NCI-H1105 treated with DMSO at 0.1 percent for 48 hours (cell line): ENCODE measurements around the gene PTPRG.

Experiments
- DNase-seq: peaks from one replicate; lab custom pipeline; 2025; lab: John Stamatoyannopoulos, UW

Gene PTPRG

DNA sequence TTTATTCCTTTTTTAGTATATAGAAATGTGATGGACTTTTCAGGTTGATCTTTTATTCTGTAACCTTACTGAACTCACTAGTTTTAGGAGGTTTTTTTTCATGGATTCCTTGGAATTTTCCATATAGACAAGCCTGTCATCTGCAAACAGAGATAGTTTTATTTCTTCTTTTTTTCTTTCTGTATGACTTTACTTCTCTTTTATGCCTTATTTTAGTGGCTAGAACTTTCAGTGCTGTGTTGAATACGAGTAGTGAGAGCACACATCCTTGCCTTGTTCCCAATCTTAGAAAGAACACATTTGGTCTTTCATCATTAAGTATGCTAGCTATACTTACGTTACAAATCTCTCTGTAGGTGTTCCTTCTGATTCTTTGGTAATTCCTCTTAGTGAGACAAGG is 336.5 kb downstream of the PTPRG start:
- no peak for DNase-seq

DNA sequence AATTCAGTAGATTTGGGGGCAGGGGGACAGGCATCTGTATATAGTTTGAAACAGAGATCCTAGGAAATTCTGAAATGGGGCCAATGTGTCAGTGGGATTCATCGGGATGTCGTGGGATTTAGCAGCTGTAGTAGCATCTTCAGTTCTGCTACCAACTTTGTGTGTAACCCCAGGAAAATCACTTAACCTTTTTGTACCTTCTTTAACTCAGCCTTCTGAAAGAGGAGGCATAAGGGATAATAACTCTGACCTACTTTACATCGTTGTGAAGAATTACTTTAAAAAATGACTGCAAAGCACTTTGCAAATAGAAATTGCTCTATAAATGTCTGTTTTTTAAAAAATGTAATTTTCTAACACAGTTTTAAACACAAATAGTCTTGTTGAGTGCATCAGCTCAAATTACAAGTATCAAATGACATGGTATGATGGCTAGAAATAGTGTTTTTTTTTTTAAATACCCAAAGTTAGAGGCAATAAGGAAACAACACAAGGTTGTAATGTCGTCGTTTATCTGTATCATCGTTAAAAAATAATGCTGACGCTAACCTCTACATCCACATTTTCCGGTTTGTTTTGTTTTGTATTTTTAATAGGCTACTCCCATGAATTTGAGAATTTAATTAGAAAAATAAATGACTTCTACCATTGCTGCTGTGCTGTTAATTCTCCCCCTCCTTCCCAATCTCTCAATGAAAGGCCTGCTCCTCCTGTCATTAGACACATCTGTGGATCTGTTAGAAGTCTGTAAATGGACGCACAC is 338.5 kb downstream of the PTPRG start:
- DNase-seq: peak; percentile 30

DNA sequence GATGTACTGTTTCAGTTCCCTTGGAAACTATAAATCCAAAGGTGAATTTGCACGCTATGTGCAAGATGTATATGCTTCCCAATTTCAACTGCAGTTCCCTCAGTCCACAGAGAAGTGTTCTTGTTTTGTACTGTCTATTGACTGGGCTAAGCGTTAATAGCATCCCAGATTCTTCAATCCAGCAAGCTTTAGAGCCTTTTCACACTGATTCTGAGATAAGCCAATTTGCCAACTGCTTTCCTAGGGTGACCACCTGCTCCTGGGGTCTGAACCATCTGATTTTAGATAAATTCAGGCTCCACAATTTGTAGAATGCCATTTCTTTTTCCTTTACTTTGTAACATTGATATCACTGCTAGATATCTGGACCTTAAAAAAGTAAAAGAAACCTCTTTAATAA is 340.1 kb downstream of the PTPRG start:
- DNase-seq: no peak

DNA sequence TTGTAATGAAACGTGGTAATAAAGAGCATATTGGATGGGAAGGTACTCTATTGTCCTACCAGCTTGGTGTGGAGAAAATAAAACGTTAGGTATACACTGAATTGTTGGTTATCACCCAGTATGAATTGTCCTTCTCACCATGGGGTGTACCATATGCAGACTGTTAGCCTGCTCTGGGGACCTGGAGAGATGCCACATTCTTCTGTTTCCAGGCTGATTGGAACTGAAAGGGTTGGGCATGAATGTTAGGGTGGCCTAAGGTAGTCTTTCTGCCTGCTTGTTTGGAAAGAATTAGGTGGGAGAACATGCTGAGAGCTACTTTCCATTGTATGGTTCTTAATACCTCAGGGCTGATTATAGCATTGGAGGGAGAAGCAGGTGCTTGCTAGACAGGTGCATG is 340.6 kb downstream of the PTPRG start:
- DNase-seq: peak; percentile 33

DNA sequence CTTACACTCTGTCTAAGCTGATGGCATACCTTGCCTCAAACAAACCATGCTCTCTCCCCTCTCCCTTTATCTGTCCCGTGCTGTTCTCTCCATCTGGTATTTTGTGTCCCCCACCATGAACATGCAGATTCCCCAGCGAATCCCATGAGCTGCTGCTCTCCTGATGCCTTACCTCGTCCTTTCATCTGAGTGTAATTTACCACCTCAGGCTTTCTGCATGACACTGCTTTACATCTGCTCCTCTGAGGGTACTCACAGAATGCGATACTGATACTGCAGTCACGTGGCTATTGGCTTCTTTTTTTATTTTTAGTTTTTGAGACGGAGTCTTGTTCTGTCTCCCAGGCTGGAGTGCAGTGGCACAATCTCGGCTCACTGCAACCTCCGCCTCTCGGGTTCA is 341.7 kb downstream of the PTPRG start:
- no peak for DNase-seq

DNA sequence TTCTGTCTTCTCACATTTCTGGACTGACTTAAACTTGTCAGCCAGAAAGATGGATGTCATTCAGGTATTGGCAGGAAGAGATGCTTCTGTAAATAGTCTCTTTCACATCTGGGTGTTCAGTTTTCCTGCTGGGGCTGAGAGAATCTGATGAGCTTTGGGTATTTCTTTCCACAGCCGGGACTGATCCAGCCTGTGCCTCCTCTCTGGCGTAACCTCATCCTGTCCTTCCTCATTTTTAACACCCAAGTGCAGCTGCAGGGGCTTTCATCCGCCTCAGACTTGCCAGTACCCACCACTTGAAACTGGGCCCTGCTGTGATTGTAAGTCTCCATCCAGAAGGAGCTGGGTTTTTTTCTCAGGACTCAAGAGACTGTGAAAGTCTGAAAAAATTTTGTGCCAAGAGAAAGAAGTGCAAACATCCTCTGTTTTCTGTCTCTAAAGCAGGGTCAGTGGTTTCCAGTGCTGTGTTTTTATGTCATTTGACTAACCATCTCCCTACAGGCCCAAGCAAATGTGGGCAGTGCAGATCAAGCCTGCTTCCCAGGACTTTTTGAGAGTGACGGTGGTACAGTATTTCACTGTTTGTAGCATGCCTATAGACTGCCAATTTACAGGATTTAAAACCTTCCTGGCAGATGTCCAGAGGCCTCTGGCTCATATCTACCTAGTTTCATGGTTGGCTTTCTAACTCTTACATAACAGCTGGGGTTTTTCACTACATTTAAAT is 342.7 kb downstream of the PTPRG start:
- DNase-seq: peak; percentile 1

DNA sequence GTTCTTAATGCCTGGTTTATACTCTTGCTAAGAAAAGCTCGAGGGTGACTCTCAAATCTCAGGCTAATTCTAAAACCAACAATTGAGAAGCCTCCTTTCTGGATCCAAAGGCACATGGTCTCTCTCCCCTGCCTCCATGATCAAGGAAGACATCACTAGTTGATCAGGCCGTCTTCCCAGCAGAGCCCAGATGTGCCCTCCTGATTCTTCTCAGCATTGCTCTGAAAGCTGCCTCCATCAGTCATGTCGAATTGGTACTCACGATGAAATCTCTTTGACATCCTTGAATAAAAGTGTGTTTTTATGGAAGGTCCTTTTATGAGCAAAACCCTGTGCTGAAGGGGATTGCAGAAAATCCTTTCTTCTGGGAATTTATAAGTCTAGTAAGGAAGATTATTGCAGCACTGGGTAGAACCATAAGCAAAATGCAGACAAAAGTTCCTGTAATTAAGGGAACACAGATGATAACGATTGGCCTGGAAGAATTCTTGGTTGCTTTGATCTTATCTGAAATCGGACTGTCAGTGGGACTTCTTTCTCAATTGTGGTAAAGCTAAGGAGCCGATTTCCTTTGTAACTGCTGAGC is 345.9 kb downstream of the PTPRG start:
- DNase-seq: no peak

DNA sequence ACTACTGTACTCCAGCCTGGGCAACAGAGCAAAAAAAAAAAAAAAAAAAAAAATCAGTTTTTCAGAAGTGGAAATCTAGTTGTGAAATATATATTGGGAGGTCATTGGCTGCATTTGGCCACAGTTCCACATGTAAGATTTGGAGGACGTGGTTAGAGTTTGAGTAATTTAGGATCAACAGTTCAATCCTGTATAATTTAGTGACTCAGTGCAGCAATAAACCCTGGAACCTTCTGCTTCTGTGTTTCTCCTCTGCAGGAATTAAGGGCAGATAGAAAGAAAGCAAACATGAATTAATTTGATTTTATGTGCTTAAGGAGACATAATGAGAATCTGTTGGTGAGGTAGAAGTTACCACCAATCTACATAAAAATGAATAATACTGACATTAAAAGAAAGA is 347.0 kb downstream of the PTPRG start:
- no peak for DNase-seq

DNA sequence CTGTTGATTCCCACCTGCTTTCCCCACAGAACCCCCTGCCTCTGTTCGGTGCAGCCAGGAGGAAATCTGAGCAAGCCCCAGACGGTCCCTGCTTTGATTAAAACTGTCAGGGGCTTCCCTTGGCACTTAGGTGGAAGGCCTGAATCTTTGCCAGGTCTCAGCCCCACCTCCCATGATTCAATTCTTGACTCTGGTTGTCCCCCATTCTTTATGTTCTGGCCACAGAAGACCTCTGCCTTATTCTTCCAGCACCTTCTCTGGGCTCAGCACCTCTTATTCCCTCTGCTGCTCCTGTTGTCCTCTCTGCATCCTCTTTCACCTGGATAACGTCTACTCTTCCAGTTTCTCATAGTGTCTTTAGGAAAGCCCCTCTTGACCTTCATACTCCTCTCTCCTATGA is 349.4 kb downstream of the PTPRG start:
- DNase-seq: no peak

DNA sequence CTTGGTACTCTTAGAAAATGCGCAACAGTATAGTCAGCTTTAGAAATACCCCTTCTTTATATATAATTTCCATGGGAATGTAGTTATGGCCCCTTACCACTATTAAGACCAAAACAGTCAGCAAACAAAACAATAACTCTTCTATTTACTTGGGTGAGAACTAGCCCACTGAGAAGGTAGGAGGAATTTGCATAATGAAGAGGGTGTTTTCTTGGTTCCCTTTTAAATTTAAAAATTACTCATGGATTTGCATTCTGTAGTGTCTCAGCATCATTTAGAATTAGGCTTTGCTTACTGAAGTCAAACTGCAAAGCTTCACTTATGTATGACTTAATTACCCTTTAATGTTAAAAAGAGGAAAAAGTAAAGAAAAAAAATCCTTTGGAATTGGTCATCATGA is 350.8 kb downstream of the PTPRG start:
- DNase-seq: no peak

DNA sequence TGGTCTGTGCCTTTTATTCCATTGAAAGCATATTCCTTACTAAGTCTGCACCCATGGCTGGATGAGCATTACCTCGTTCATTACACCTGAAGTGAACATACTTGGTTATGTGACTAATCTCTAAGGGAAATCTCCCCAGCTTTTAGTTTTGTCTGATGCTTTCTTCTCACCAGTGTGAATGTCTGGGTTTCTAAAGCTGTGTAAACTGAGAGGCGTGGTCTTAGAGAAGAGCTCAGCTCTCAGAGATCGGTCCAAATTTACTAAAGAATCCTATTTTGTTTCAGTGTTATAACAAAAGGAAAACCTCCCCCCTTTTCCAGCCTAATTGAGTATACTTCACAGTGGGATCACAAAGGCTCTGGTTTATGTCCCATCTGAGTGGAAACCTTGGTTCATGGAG is 352.3 kb downstream of the PTPRG start:
- no peak for DNase-seq

DNA sequence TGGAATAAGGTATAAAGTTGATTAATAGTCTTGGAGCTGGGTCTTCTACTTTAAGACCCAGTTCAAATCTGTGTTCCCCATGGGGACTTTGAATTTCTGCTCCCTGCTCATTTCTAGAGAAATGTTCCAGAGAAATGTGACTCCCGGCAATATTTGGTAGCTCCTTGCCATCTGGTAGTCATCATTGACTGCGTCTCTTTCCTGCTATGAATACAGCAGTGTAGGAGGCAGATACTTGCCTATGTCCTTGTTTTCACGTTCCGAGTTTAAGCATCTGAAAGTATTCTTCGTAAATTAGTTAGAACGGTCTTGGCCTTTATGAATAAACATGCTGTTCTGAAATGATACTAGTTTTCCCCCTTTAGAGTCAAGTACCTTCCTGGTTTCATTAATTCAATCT is 352.9 kb downstream of the PTPRG start:
- DNase-seq: no peak

DNA sequence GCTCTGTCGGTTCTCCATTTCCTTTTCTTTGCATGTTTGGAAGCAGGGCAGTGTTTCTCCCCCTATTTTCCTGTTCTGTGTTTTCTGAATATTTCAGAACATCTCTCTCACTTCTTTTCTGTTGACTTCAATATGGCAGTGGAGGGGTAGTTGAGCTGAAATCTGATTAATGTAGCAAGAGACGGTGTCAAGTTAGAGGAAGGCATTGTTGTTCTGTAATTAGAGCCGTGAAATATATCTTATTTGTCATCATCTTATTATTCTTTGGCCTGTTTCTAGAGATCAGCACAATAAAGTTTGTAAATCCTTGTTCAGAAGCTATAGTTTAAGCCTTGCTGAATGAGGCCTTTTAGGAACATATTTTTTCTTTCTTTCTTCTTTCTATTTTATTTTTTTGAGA is 353.9 kb downstream of the PTPRG start:
- DNase-seq: no peak

DNA sequence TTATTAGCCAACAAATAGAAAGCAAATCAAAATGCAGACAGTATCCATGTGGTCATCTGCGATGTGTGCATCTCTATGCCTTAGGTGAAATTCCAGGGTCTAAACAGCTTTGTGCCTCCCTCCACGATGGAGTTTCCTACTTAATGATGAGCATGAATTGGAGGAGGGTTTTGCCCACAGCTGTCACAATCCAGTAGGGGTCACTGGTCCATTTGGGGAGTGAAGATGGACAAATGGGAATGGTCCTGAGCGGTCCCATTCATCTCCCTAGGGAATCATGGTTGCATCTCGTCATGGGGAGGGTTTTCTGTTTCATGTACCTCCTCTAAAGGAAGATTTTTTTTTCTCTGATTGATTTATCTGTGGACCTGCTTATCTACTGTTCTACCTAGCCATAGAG is 358.0 kb downstream of the PTPRG start:
- DNase-seq: no peak

DNA sequence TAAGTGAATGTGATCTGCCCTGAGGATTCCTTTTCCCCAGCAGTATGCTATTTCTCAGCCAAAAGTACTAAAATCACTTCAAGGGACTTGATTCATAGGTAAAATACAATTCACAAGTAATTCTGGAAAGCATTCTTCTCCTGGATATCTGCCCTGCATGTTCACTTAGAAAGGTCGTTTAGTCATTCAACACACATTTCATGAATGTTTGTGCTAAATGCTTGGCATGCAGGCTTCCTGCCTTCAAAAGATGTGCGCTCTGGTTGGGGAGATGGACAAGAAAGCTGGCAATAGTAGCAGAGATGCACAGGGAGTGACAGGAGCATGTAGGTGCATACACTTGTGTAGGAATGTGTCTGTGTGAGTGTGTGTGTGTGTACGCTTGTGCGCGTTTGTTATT is 360.7 kb downstream of the PTPRG start:
- DNase-seq: no peak

DNA sequence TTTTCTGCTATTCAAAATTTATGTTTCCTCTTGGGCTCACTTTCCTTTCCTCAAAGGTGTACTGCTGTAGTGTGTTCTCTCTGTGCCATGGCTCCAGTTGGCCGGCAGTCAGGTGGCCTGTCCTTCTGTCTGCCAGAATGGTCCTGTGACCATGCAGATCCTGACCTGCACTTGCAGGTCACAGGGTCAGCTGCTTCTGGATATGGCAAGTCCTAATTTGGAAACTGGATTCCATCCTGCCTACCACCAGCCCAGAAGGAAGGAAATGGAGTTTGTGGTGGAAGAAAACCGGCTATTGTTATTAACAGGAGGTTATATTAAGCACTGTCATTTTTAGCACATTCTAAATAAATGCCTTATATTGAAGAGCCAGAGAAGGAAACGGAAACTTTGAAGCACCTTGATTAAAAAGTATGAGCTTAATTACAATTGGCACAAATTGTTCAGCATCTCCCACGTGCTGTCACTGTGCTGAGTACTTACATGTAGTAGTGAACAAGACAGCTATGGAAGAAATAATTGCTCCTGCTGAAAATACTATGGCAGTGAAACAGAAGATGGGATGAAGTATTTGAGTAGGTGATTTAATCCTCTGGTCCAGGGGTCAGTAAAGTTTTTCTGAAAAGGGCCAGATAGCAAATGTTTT is 362.8 kb downstream of the PTPRG start:
- no peak for DNase-seq

DNA sequence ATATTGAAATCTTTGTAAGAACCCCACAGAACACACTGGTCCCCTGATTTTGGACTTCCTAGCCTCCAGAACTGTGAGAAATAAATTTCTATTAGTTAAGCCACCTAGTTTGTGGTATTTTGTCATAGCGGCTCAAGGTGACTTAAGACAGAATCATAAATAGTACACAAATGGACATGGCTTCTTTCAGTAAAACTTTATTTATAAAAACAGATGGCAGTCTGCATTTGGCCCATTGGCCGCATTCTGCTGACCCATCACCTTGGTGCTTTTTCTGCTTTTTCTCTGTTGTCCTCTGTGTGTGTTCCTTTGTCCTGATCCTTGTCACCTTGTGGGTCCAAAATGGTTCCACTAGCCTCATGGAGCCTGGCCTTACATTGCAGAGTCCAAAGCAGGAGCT is 363.6 kb downstream of the PTPRG start:
- no peak for DNase-seq

DNA sequence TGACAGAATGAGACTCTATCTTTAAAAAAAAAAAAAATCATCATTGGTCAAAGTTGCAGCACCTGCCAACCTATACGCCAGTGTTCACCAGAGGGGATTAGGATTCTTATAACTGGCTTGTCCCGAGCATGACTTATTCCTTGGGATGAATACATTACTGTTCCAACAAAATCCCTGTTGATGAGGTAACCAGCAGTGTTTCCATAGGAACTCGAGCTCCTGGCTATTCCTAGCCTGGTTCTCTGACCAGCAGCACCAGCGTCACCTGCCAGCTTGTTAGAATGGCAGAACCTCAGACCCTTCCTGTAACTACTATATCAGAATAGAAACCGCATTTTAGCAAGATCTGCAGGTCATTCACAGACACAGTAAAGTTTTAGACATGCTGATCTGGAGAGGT is 364.4 kb downstream of the PTPRG start:
- DNase-seq: no peak

DNA sequence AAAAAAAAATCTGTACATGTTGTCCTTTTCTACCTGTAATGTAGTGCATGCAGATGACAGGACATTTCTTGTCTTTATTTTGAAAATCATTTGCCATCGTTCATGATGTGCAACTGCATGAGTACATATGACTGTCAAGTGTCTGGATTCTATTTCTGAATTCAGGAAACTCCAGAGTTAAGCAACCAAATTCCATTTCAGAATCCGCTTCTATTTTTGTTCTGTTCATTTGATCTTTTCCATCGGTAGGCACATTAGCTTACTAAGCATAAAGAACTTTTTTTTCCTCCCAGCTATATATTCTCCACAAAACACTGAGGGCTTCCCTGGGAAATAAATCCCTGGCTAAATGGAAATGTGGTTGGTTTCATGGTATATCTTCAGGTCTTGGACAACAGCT is 365.6 kb downstream of the PTPRG start:
- DNase-seq: no peak

DNA sequence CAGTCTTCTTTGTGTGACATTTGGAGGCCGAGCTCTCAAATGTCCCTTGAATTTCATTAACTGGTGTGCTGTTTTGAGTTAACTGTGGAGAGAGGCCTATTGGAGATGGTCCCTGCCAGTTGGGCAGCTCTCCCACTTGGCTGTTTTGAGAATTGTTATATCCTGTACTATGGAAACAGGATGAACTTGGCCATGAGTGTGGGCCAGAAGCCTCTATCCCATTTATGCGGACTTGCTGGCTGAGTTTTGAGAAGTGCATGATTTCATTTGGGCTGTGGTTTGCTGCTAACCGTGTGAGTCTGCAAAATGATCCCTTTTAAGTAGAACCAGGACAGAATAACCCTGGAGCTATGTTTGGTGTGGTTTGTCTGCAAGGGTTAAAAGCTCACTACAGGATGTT is 366.0 kb downstream of the PTPRG start:
- DNase-seq: no peak

DNA sequence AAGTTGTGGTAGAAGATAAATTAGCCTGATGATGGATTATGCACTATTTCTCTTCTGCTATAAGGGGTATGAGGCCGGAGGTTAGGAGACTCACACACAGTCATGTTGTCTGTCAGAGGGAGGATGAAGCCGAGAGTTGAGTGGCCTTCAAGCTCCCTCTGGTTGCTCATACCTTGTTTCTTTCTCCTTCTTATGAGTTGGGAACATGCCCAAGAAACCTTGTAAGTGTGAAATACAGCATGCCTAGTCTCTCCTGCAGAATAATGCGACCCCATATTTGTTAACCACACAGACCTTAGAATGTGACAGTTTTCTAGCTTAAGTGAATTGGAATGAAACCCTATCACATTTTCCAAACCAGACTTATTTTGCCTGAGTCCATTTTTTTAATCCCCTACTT is 366.7 kb downstream of the PTPRG start:
- no peak for DNase-seq

DNA sequence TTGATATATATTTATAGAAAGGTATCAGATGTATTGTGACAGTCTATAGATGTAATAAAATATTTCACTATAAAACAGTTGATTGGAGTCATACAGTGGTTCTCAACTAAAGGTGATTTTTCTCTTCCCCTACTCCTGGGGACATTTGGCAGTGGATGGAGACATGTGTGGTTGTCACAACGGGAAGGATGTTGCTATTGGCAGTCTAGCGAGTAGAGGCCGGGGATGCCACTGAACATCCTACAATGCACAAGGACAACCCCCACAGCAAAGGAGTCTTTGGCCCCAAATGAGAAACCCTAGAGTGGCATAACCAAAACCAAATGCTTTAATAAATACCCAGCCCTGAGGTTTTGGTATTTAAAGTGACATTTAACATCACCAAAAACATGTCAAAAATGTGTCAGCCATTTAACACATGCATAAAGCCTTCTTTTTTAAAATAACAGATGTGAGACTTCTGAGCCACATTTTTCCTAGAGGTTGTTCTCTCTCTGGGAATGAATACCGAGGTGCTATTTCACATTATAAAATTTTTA is 367.5 kb downstream of the PTPRG start:
- DNase-seq: no peak

DNA sequence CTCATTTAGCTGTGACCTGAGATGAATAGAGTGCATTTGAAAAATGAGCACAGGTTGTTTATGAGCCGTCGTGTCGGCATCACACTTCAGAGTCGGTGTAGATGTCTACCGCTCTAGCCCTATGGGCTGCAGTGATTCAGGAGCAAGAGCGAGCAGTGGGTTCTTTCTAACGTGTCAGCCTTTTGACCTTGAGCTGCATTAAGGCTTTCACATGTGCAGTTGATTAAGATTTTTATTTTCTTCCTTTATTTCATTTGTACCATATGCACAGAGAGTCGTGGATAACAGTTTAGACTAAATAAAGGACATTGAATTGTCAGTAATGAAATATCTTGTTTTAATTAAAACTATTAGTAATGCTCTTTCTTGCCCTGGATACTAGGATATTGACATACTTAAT is 368.2 kb downstream of the PTPRG start:
- DNase-seq: no peak
